ENCODE data around the gene LUZP2. TPM values are rescaled to one million over a fixed set of nuclear protein-coding genes. Genes with fewer than 3 reads are reported as not detected.

LUZP2 gene
- total RNA-seq, 2 donors from 2014 or later: 2.0 to 2.4 TPM

DNA sequence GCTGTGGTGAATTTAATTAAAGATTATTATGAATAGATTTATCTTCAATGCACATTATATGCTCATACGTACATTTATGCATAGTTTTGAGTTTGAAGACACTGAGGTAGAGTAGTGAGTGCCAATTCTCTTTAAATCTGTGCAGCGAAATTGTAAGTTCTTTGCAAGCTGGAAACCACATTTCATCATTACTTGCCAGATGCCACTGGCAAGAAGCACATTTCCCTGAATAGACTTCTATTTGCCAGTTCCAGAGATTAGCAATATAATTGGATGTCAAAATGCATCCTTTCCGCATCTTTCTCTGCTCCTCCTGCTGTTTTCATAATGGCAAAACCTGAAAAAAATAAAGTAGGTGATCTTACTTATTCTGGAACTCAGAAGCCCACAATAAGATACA lies 448.0 kb downstream of the LUZP2 start:
- TF ChIP-seq, protein P1, sequence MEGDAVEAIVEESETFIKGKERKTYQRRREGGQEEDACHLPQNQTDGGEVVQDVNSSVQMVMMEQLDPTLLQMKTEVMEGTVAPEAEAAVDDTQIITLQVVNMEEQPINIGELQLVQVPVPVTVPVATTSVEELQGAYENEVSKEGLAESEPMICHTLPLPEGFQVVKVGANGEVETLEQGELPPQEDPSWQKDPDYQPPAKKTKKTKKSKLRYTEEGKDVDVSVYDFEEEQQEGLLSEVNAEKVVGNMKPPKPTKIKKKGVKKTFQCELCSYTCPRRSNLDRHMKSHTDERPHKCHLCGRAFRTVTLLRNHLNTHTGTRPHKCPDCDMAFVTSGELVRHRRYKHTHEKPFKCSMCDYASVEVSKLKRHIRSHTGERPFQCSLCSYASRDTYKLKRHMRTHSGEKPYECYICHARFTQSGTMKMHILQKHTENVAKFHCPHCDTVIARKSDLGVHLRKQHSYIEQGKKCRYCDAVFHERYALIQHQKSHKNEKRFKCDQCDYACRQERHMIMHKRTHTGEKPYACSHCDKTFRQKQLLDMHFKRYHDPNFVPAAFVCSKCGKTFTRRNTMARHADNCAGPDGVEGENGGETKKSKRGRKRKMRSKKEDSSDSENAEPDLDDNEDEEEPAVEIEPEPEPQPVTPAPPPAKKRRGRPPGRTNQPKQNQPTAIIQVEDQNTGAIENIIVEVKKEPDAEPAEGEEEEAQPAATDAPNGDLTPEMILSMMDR (conservative IDR thresholded peaks at IDR 0.05): no peak
- Mint-ChIP-seq H3K27me3 (ENCODE audit: insufficient read depth) (no peaks in the 10 kb centered on the region), H3K27ac (no peak overlapping the region), H3K36me3 (ENCODE audit: low read depth) (no peaks in the 10 kb centered on the region), H3K4me1 (no peaks in the 10 kb centered on the region), H3K9me3 (no peaks in the 10 kb centered on the region), H3K4me3 (no peak overlapping the region)
- Histone ChIP-seq H3K27ac (ENCODE audit: low read depth, low read length) (no peak overlapping the region), H3K27me3 (ENCODE audit: control insufficient read depth, insufficient read depth, low read length, poor library complexity, severe bottlenecking) (no peaks in the 10 kb centered on the region), H3K9ac (ENCODE audit: extremely low read depth, low read length, poor library complexity, severe bottlenecking) (no peak overlapping the region), H3K9me3 (ENCODE audit: control insufficient read depth, low read length) (no peaks in the 10 kb centered on the region), H3K4me3 (ENCODE audit: low read length) (no peak overlapping the region), H3K36me3 (ENCODE audit: control insufficient read depth, insufficient read depth, low read length) (no peaks in the 10 kb centered on the region), H3K4me1 (ENCODE audit: control insufficient read depth, insufficient read depth, low read length) (no peaks in the 10 kb centered on the region)
- no peak for DNase-seq
- 87 to 100% methylated on average over 1 to 3 of the region's 3 CpGs for WGBS, 2 experiments (ENCODE audit: insufficient coverage in 1 of 2, insufficient read length in 1 of 2)

DNA sequence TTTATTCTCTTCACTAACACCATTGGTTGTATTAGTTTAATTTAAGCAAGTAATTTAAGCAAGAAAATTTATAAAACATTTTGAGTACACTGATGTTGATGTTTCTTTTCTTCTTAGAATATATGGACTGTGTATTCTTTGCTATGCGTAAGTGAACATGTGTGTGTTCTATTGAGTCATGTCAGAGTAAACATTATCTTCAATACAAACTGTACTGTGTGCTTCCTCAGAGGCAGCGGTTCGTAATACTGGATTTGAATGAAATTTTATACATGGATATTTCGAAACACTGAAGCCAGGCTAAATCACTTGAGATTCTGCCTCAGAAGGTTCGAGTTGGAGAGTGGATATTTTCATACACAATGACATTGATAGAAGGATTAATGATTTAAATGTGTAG lies 452.6 kb downstream of the LUZP2 start:
- H3K9me3 ChIP-seq (ENCODE audit: control insufficient read depth, low read length): no peaks in the 10 kb centered on the region
- Mint-ChIP-seq H3K4me1 (no peaks in the 10 kb centered on the region), H3K4me3 (no peak overlapping the region), H3K36me3 (ENCODE audit: low read depth) (no peaks in the 10 kb centered on the region), H3K27ac (no peak overlapping the region), H3K27me3 (ENCODE audit: insufficient read depth) (no peaks in the 10 kb centered on the region), H3K9me3 (no peaks in the 10 kb centered on the region)
- H3K27ac ChIP-seq (ENCODE audit: low read depth, low read length): no peak overlapping the region
- H3K4me1 ChIP-seq (ENCODE audit: control insufficient read depth, insufficient read depth, low read length): no peaks in the 10 kb centered on the region
- H3K9ac ChIP-seq (ENCODE audit: extremely low read depth, low read length, poor library complexity, severe bottlenecking): no peak overlapping the region
- TF ChIP-seq, protein P1 (conservative IDR thresholded peaks at IDR 0.05): no peak
- no peak overlapping the region for H3K4me3 ChIP-seq (ENCODE audit: low read length)
- no peak for DNase-seq
- WGBS, 2 experiments (ENCODE audit: insufficient coverage in 1 of 2, insufficient read length in 1 of 2): 85 to 87% methylated on average over 2 to 4 of the region's 5 CpGs
- no peaks in the 10 kb centered on the region for H3K36me3 ChIP-seq (ENCODE audit: control insufficient read depth, insufficient read depth, low read length)
- H3K27me3 ChIP-seq (ENCODE audit: control insufficient read depth, insufficient read depth, low read length, poor library complexity, severe bottlenecking): no peaks in the 10 kb centered on the region

DNA sequence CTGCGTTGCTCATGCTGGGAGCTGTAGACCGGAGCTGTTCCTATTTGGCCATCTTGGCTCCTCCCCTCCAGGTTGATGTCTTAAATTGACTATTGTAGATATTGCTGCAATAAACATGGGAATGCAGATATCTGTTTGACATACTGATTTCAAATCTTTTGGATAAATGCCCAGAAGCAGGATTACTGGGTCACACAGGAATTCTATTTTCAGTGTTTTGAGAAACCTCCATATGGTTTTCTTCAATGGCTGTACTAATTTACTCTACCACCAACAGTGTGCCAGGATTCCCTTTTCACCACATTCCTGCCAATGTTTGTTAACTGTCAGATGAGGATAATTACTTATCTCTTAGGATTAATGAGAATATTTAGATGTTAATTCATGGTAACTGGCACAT lies 467.0 kb downstream of the LUZP2 start:
- Mint-ChIP-seq H3K4me1 (no peaks in the 10 kb centered on the region), H3K9me3 (peaks cover 15% of the 10 kb centered on the region), H3K4me3 (no peak overlapping the region), H3K27ac (no peak overlapping the region), H3K36me3 (ENCODE audit: low read depth) (peaks cover 4% of the 10 kb centered on the region), H3K27me3 (ENCODE audit: insufficient read depth) (no peaks in the 10 kb centered on the region)
- Histone ChIP-seq H3K4me3 (ENCODE audit: low read length) (no peak overlapping the region), H3K9ac (ENCODE audit: extremely low read depth, low read length, poor library complexity, severe bottlenecking) (no peak overlapping the region), H3K27me3 (ENCODE audit: control insufficient read depth, insufficient read depth, low read length, poor library complexity, severe bottlenecking) (no peaks in the 10 kb centered on the region), H3K36me3 (ENCODE audit: control insufficient read depth, insufficient read depth, low read length) (no peaks in the 10 kb centered on the region), H3K9me3 (ENCODE audit: control insufficient read depth, low read length) (peaks cover 4% of the 10 kb centered on the region), H3K27ac (ENCODE audit: low read depth, low read length) (no peak overlapping the region), H3K4me1 (ENCODE audit: control insufficient read depth, insufficient read depth, low read length) (no peaks in the 10 kb centered on the region)
- no peak for DNase-seq
- 100% methylated on average over 1 of the region's 2 CpGs; no CpG with 5 or more reads in 1 of the 2 experiments for WGBS, 2 experiments (ENCODE audit: insufficient coverage in 1 of 2, insufficient read length in 1 of 2)
- TF ChIP-seq, protein P1 (conservative IDR thresholded peaks at IDR 0.05): no peak

All from endodermal cell (in vitro differentiated cells).